Hematopoietic multipotent progenitor cell treated with erythropoietin and hydrocortisone succinate and interleukin-3 and kit ligand, for 6 days (in vitro differentiated cells): ENCODE measurements around the gene C19orf44.

Source experiments
- DNase-seq: peaks from one replicate; pipeline ENCODE4 v3.0.0-alpha.2; 2015

Gene C19orf44

DNA sequence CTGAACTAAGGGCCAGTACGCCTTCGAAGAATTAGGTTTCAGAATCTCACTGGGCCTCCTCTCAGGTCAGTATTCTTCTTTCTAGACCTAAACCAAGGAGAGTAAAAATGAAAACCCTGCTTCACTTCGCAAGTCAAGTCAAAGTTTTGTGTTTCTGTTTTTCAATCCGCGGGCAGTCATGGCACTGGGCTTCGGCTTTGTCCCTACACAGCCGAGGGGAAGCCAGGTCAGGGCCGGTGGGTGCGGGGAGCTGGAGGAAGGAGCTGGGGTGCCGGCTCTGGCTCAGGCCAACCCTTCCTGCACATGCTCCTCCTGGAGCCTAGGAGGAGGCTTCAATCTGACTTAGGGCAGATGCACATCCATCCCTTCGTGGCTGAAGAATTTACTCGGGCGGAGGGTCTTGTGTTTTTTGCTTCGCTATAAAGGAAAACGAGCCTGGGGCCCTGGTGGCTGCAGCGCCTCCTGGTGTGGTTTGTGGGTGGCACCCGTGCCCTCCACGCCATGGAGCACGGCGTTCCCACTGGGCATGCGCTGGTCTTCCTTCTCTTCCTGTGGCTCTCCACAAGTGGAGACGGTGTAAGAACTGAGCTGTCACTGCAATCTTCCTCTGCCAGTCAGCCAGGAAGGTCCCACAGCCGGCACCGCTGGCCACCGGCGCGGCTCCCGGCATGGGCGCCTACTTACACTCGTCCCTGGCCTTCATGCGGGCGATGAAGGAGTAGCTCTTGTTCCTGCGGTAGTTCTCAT is 22.5 kb downstream of the C19orf44 start:
- no peak for DNase-seq

GRCh38 chr19:16519230-16519687 is 23.1 kb downstream of the C19orf44 start:
- DNase-seq = no peak

GRCh38 chr19:16520074-16520973 is 24.1 kb downstream of the C19orf44 start:
- DNase-seq = no peak

DNA sequence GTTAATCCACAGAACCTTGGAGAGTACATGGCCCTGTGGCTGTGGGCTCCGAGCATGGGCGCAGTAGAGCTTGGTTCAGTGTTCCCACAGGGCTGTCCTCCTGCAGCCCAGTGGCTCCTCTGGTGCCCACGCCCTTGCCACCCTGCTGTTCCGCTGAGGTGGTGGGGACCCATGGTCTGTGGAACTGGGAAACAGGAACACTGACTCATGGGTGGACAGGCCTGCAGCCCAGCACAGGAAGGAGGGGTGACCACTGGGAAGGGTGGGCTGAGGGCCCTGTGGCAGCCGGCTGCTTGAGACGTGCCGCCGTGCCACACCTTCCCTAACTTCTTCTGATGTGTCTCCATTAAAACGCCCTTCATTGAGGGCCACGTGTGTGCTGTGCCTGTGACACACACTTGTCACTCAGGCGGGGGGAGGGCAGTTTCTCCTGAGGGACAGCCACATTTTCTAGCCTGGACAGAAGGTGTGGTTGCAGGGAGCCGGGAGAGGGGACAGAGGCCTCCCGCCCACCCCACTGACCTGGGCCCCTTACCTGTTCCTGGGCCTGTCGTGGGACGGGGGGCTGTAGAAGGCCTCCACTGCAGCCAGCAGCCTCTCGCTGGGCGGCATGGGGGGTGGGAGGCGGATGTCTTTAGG is 24.9 kb downstream of the C19orf44 start:
- no peak for DNase-seq

GRCh38 chr19:16521715-16522289 is 25.6 kb downstream of the C19orf44 start:
- DNase-seq = no peak

GRCh38 chr19:16522559-16523377 is 26.6 kb downstream of the C19orf44 start:
- DNase-seq = no peak

GRCh38 chr19:16524991-16525734 is 29.0 kb downstream of the C19orf44 start:
- DNase-seq = no peak

GRCh38 chr19:16525751-16526481 is 29.7 kb downstream of the C19orf44 start:
- DNase-seq = no peak

GRCh38 chr19:16527334-16527935 is 31.2 kb downstream of the C19orf44 start:
- no peak for DNase-seq

DNA sequence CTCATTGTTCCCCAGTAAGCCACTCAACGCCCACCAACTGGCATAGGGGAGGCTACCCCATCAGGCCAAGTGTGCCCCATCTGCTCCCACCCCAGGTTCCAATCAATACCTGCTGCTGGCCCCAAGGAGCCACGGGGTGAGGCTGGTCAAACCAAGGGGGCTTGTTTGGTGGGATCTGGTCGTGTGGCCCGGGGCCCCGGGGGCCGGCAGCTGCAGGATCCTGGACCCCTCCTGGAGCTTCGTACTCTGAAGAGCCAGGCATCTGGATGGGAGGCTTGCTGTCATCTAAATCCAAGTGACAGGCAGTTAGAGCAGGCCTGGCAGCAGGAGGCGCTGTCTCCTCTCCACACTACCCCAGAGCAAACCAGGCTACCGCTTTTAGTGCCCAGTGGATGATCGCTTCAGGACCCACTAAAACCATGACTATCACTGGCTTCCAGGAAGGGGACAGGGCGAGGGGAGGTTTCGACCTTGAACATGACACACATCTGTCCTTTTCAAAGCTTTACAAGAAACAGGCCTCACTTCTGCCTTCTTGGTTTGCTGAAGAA is 31.9 kb downstream of the C19orf44 start:
- DNase-seq = peak; percentile 70

- no peak for DNase-seq
Measured at GRCh38 chr19:16529466-16530144, 33.4 kb downstream of the C19orf44 start.

GRCh38 chr19:16530540-16531379 is 34.6 kb downstream of the C19orf44 start:
- DNase-seq = no peak

GRCh38 chr19:16531380-16531669 is 35.1 kb downstream of the C19orf44 start:
- no peak for DNase-seq

- DNase-seq = no peak
Measured at GRCh38 chr19:16532440-16533234, 36.4 kb downstream of the C19orf44 start.

DNA sequence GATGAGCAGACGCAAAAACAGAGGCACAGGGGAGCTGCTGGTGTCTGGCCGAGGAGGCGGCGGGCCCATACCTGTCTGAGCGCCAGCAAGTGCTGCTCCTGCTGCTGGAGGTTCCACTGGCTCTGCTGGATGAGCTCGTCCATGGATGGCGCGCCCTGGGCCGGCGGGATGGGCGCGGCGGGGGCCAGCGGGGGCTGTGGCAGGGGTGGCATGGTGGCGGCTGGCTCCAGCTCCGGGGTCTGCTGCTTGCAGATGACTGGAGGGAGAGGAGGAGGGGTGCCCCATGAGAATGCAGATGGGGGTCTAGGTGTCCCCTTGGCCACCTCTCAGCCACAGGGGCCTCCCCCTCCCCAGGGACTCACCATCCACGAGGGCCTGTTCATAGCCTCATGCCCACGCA is 39.2 kb downstream of the C19orf44 start:
- DNase-seq = no peak

- no peak for DNase-seq
Measured at GRCh38 chr19:16536130-16536529, 39.9 kb downstream of the C19orf44 start.

DNA sequence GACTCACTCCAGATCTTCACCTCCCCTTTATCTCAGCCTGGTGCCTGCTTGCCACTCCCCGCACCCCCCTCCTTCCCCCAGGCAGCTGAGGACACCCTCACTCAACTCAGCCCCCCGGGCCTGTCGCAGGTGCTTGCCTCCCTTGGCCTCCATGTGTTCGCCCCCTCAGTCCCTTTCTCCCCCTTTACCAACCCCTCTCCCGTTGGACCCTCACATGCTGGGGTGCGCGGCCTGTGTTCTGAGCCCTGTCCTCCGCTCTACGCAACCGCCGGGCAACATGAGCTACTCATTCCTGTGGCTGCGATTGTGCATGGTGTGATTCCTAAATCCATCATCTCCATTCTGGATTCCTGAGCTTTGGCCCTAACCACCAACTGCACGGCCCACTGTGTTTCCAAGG is 40.9 kb downstream of the C19orf44 start:
- DNase-seq = no peak

DNA sequence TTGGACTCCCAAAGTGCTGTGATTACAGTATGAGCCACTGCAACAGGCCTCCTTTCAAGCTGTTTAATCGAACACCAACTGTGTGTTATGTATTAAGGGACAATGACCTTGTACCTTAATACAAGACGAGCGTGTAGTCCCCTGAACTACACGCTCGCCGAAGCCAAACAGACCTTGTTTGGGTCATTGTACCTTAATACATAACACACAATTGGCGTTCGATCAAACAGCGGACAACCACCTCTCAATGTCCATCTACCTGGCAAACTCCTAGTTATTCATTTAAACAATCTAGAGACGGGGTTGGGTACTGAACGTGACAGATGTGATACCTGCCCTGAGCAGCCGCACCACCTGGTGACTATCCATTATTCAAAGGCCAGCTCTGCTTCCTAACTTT is 44.8 kb downstream of the C19orf44 start:
- DNase-seq = no peak
